NCI-H510A treated with DMSO at 0.1 percent for 48 hours (cell line): ENCODE data around the gene TESMIN.
A peak's percentile ranks its signal among the peaks of the same experiment; 100 is the strongest.

Source experiments
- DNase-seq: peaks from one replicate; lab custom pipeline; 2025; lab: John Stamatoyannopoulos, UW

TESMIN gene

GRCh38 chr11:68761801-68762200, 10.5 kb upstream of the TESMIN start:
- no peak for DNase-seq

- DNase-seq, result no peak
Observed at GRCh38 chr11:68759991-68760390, 8.7 kb upstream of the TESMIN start.

GRCh38 chr11:68757711-68758110, 6.4 kb upstream of the TESMIN start:
- no peak for DNase-seq

- DNase-seq, result no peak
Observed at GRCh38 chr11:68756171-68756766, 4.9 kb upstream of the TESMIN start.

- no peak for DNase-seq
Observed at GRCh38 chr11:68753300-68753699, 2.0 kb upstream of the TESMIN start.

GRCh38 chr11:68751004-68751325, 355 bp downstream of the TESMIN start:
- DNase-seq, result no peak

GRCh38 chr11:68750195-68751003, 921 bp downstream of the TESMIN start:
- DNase-seq, result peak; percentile 57

GRCh38 chr11:68749229-68750123, 1.8 kb downstream of the TESMIN start:
- peak; percentile 30 for DNase-seq

- DNase-seq, result no peak
Observed at GRCh38 chr11:68748061-68748460, 3.3 kb downstream of the TESMIN start.

GRCh38 chr11:68743539-68743938, 7.8 kb downstream of the TESMIN start:
- DNase-seq, result no peak

GRCh38 chr11:68741463-68741862, 9.9 kb downstream of the TESMIN start:
- DNase-seq, result no peak

- DNase-seq, result no peak
Observed at GRCh38 chr11:68735646-68736045, 15.7 kb downstream of the TESMIN start.

- DNase-seq, result no peak
Observed at GRCh38 chr11:68735125-68735524, 16.2 kb downstream of the TESMIN start.

GRCh38 chr11:68734111-68734510, 17.2 kb downstream of the TESMIN start:
- DNase-seq, result no peak

- peak; percentile 3 for DNase-seq
Observed at GRCh38 chr11:68727783-68728182, 23.5 kb downstream of the TESMIN start.

GRCh38 chr11:68724293-68724692, 27.0 kb downstream of the TESMIN start:
- no peak for DNase-seq

GRCh38 chr11:68722143-68722542, 29.2 kb downstream of the TESMIN start:
- no peak for DNase-seq

GRCh38 chr11:68721075-68721474, 30.2 kb downstream of the TESMIN start:
- DNase-seq, result no peak

- no peak for DNase-seq
Observed at GRCh38 chr11:68715456-68716122, 35.7 kb downstream of the TESMIN start.

GRCh38 chr11:68714060-68714856, 37.1 kb downstream of the TESMIN start:
- DNase-seq, result no peak

GRCh38 chr11:68711114-68711513, 40.2 kb downstream of the TESMIN start:
- no peak for DNase-seq
